RWPE1 (cell line): ENCODE results near the gene CNNM1.

Experiments used
- CTCF ChIA-PET: fragments of 350-600 bp; sonication (Branson Sonifier 250); formaldehyde crosslinking; extraction: SDS; loops from one replicate; lab custom pipeline; 2021; lab: Yijun Ruan, JAX
- POLR2A ChIA-PET: fragments of 400-600 bp; formaldehyde crosslinking; extraction: SDS; loops from one replicate; lab custom pipeline; 2020; ENCODE audit warnings: antibody characterized with exemption; ENCODE audit not compliant: low non-redundant PET; lab: Yijun Ruan, JAX
- DNase-seq: peaks from one replicate; pipeline ENCODE4 v3.0.0; 2012; ENCODE audit warnings: low spot score
- H3K27ac ChIP-seq: fragments of 450-650 bp; 2 replicates; pipeline ENCODE4 v1.5.1; 2017
- CTCF ChIP-seq: fragments of 450-650 bp; conservative IDR thresholded peaks from 2 replicates; pipeline ENCODE4 v1.5.1; 2017; ENCODE audit warnings: low read depth, mild to moderate bottlenecking

The CNNM1 gene

GRCh38 chr10:99296605-99297004 is 32.6 kb upstream of the CNNM1 start:
- TF ChIP-seq CTCF: no peak
- no peak overlapping the region for H3K27ac ChIP-seq
- POLR2A ChIA-PET: no interaction called here
- DNase-seq: no peak
- CTCF ChIA-PET: no interaction called here

DNA sequence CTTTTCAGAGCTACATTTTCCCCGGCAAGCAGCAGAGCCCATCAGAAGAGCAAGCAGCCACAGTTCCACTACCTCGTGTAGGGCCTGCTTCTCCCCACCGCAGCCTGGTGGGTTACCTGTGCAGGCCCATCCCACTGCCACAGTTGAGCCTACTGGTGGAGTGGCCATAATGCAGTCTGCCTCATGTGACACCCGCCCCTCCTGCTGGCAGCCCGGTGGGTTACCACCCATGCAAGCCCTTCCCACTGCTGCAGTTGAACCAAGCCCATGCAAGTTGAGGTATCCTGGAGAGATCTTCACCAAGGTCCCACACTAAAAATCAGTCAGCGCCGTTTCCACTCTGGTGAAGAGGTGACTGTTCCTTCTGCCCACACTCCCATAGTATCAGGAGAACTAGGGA is 32.1 kb upstream of the CNNM1 start:
- ChIA-PET POLR2A (no interaction called here), CTCF (no interaction called here)
- TF ChIP-seq CTCF: no peak
- no peak for DNase-seq
- no peak overlapping the region for H3K27ac ChIP-seq

- CTCF ChIA-PET: interaction anchor here (0.7 to 0.8 kb wide), 2 partner anchors 43 to 238 kb away, joined by 3 read pairs; no protein-coding TSS in a partner anchor
Observed at GRCh38 chr10:99303899-99304861, 25.0 kb upstream of the CNNM1 start.

GRCh38 chr10:99304862-99305229 is 24.3 kb upstream of the CNNM1 start:
- DNase-seq: no peak
- TF ChIP-seq CTCF: no peak
- CTCF ChIA-PET: no interaction called here
- POLR2A ChIA-PET: no interaction called here
- no peak overlapping the region for H3K27ac ChIP-seq

More at GRCh38 chr10:99303899-99304861, 25.0 kb upstream of the CNNM1 start:
- no peak for TF ChIP-seq CTCF
- no peak overlapping the region for H3K27ac ChIP-seq
- POLR2A ChIA-PET: interaction anchor here (0.6 kb wide), 1 partner anchor 55 kb away, joined by 3 read pairs; no protein-coding TSS in a partner anchor
- DNase-seq: no peak

GRCh38 chr10:99312501-99312900 is 16.7 kb upstream of the CNNM1 start:
- ChIA-PET CTCF (no interaction called here), POLR2A (no interaction called here)
- no peak for TF ChIP-seq CTCF
- H3K27ac ChIP-seq: no peak overlapping the region
- DNase-seq: no peak

- DNase-seq: no peak
- TF ChIP-seq CTCF: no peak
- CTCF ChIA-PET: no interaction called here
- no peak overlapping the region for H3K27ac ChIP-seq
- POLR2A ChIA-PET: no interaction called here
Observed at GRCh38 chr10:99315853-99316252, 13.3 kb upstream of the CNNM1 start.
